ENCODE results near the gene OR5C1. TPM values are rescaled to one million over a fixed set of nuclear protein-coding genes. Genes with fewer than 3 reads are reported as not detected.
"Not testable (repeated sequence)": the region's sequence is repeated elsewhere in the genome, so short reads cannot be mapped to it uniquely, and the experiment has no call there.

OR5C1 gene
- total RNA-seq, 1 donor from 2014 or later, result not detected

GRCh38 chr9:122800066-122801060, 11.6 kb downstream of the OR5C1 start, which contains the start of gene OR1K1:
Gene OR1K1, plus strand, starts transcription at chr9:122800123. Its CDS starts 0 bp downstream, at chr9:122800123.
- H3K27ac Mint-ChIP-seq (ENCODE audit: unreplicated experiment), result no peak within 1 kb of the TSS
- peaks cover 16% of the 10 kb centered on the region for H3K27me3 Mint-ChIP-seq (ENCODE audit: unreplicated experiment)
- H3K9me3 Mint-ChIP-seq (ENCODE audit: unreplicated experiment), result no peaks in the 10 kb centered on the region

GRCh38 chr9:122806661-122807060, 17.9 kb downstream of the OR5C1 start:
- Mint-ChIP-seq H3K9me3 (ENCODE audit: unreplicated experiment) (no peaks in the 10 kb centered on the region), H3K27me3 (ENCODE audit: unreplicated experiment) (peaks cover 7% of the 10 kb centered on the region), H3K27ac (ENCODE audit: unreplicated experiment) (no peak overlapping the region), H3K4me1 (ENCODE audit: unreplicated experiment) (peaks cover 6% of the 10 kb centered on the region), H3K36me3 (ENCODE audit: low read depth, unreplicated experiment) (peaks cover 14% of the 10 kb centered on the region), H3K4me3 (ENCODE audit: unreplicated experiment) (no peak overlapping the region)
- TF ChIP-seq, protein P1, sequence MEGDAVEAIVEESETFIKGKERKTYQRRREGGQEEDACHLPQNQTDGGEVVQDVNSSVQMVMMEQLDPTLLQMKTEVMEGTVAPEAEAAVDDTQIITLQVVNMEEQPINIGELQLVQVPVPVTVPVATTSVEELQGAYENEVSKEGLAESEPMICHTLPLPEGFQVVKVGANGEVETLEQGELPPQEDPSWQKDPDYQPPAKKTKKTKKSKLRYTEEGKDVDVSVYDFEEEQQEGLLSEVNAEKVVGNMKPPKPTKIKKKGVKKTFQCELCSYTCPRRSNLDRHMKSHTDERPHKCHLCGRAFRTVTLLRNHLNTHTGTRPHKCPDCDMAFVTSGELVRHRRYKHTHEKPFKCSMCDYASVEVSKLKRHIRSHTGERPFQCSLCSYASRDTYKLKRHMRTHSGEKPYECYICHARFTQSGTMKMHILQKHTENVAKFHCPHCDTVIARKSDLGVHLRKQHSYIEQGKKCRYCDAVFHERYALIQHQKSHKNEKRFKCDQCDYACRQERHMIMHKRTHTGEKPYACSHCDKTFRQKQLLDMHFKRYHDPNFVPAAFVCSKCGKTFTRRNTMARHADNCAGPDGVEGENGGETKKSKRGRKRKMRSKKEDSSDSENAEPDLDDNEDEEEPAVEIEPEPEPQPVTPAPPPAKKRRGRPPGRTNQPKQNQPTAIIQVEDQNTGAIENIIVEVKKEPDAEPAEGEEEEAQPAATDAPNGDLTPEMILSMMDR (IDR thresholded peaks at IDR 0.05; ENCODE audit: unreplicated experiment), result no peak
- no peak for DNase-seq (ENCODE audit: low spot score)

More at GRCh38 chr9:122800066-122801060, 11.6 kb downstream of the OR5C1 start, which contains the start of gene OR1K1:
- H3K4me1 Mint-ChIP-seq (ENCODE audit: unreplicated experiment), result no peaks in the 10 kb centered on the region
- no peak within 1 kb of the TSS for H3K4me3 Mint-ChIP-seq (ENCODE audit: unreplicated experiment)
- TF ChIP-seq, protein P1 (IDR thresholded peaks at IDR 0.05; ENCODE audit: unreplicated experiment), result no peak
- DNase-seq (ENCODE audit: low spot score), result no peak
- peaks cover 6% of the 10 kb centered on the region for H3K36me3 Mint-ChIP-seq (ENCODE audit: low read depth, unreplicated experiment)

DNA sequence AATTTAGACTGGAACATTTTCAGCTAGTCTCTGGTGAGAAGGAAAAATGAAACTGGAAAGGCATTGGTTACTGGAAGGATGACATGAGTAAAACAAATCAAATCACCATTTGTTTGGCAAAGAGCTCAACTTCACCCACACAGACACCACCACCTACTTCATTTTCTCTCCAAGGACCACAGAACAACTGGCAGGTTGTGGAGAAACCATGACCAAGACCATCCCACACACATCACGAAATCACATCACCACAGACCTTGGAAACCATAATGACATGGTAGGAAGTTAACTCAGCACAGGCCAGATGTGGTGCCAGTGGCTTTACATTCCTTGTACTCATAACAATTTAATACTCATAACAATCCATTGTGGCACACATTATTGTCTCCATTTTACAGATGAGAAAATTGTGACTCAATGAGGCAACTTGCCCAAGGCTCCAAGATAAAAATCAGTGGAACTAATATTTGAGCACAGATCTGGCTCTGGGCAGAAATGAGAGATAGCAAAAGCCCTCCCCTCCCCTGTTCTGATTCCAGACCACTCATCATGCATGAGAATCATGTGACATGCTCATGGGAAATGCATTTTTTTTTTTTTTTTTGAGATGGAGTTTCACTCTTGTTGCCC, 18.7 kb downstream of the OR5C1 start:
- Mint-ChIP-seq H3K27ac (ENCODE audit: unreplicated experiment) (no peak overlapping the region), H3K4me3 (ENCODE audit: unreplicated experiment) (no peak overlapping the region)
- no peak for DNase-seq (ENCODE audit: low spot score)

DNA sequence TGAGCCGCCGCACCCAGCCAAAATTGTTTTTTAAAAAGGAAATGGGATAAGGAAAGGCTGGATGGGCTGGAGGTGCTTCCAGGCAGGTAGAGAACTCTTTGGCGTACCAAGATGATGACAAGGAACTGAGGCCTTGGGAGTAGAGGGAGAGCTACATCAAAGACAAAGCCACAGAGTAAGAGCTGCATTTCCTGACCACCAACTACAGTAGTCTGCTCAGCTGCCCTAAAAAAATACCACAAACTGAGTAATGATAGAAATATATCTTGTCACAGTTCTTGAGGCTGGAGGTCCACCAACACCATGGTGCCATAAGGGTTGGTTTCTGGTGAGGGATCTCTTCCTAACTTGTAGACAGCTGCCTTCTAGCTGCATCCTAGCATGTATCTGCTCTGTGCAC, 19.4 kb downstream of the OR5C1 start:
- Mint-ChIP-seq H3K4me3 (ENCODE audit: unreplicated experiment) (no peak overlapping the region), H3K4me1 (ENCODE audit: unreplicated experiment) (peaks cover 6% of the 10 kb centered on the region), H3K9me3 (ENCODE audit: unreplicated experiment) (no peaks in the 10 kb centered on the region), H3K36me3 (ENCODE audit: low read depth, unreplicated experiment) (peaks cover 14% of the 10 kb centered on the region), H3K27ac (ENCODE audit: unreplicated experiment) (no peak overlapping the region), H3K27me3 (ENCODE audit: unreplicated experiment) (peaks cover 7% of the 10 kb centered on the region)
- TF ChIP-seq, protein P1 (IDR thresholded peaks at IDR 0.05; ENCODE audit: unreplicated experiment), result no peak
- no peak for DNase-seq (ENCODE audit: low spot score)

More for the DNA sequence above, 18.7 kb downstream of the OR5C1 start:
- Mint-ChIP-seq H3K36me3 (ENCODE audit: low read depth, unreplicated experiment) (peaks cover 14% of the 10 kb centered on the region), H3K9me3 (ENCODE audit: unreplicated experiment) (no peaks in the 10 kb centered on the region), H3K27me3 (ENCODE audit: unreplicated experiment) (peaks cover 7% of the 10 kb centered on the region), H3K4me1 (ENCODE audit: unreplicated experiment) (peaks cover 6% of the 10 kb centered on the region)
- TF ChIP-seq, protein P1 (IDR thresholded peaks at IDR 0.05; ENCODE audit: unreplicated experiment), result no peak

GRCh38 chr9:122809261-122809660, 20.5 kb downstream of the OR5C1 start:
- H3K4me3 Mint-ChIP-seq (ENCODE audit: unreplicated experiment); H3K27me3 Mint-ChIP-seq (ENCODE audit: unreplicated experiment); H3K9me3 Mint-ChIP-seq (ENCODE audit: unreplicated experiment); DNase-seq (ENCODE audit: low spot score); H3K27ac Mint-ChIP-seq (ENCODE audit: unreplicated experiment); H3K4me1 Mint-ChIP-seq (ENCODE audit: unreplicated experiment): not testable (repeated sequence)
- H3K36me3 Mint-ChIP-seq (ENCODE audit: low read depth, unreplicated experiment), result peaks cover 14% of the 10 kb centered on the region

Data from endothelial cell (in vitro differentiated cells).